ENCODE measurements around the gene ARFGAP3.
"Not testable (repeated sequence)": the region's sequence is repeated elsewhere in the genome, so short reads cannot be mapped to it uniquely, and the experiment has no call there.

Gene ARFGAP3

GRCh38 chr22:42769238-42769573, 87.9 kb downstream of the ARFGAP3 start:
- DNase-seq (ENCODE audit: low spot score): no peak

DNA sequence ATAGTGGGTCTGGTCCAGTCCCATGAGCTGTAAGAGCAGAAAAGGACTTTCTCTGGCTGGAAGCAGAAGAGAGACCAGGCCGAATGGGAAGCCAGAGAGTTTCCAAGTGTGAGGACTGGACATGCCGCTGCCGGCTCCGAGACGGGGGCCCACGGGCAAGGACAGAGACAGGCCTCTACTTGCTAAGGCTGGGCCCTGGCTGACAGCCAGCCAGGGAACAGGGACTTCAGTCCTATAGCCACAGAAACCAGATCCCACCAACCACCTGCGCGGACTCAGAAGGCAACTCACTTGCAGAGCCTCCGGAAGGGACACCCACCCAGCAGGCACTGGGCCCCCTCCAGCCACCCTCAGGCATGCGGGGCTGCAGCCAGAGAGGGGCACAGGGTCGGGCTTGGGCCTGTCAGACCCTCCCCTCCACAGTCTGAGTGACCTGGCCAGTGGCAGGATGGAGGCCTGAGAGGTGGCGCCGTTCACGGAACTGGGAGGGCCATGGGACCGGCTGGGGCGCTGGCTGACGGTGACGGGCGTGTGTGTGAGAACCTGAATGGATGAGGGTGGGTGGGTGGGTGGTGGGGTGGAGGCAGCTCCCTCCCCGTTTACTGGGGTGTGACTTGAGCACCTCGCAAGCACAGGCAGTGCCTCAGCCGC, 88.6 kb downstream of the ARFGAP3 start:
- DNase-seq (ENCODE audit: low spot score): no peak

DNA sequence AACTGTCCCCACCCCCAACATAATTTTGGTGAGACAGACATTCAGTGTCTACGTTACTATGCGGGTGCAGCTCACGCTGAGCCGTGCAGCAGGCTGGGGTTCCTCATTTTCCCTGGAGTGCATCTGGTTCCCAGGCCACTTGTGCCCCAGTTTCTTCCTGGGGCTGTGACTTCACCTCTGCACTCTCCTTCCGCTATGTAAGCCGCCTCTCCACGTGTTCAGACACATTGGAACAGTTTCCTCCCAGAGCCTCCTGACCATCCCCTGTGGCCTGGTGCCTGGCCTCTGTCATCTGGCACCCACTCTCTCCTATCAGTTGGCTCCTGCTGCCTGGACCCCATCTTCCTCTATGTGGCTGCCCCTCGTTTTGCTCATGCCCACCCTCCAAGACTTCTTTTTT, 90.2 kb downstream of the ARFGAP3 start:
- DNase-seq (ENCODE audit: low spot score): no peak

- no peak for DNase-seq (ENCODE audit: low spot score)
Observed at GRCh38 chr22:42764895-42765363, 92.1 kb downstream of the ARFGAP3 start.

- DNase-seq (ENCODE audit: low spot score): no peak
Observed at GRCh38 chr22:42763965-42764480, 93.0 kb downstream of the ARFGAP3 start.

DNA sequence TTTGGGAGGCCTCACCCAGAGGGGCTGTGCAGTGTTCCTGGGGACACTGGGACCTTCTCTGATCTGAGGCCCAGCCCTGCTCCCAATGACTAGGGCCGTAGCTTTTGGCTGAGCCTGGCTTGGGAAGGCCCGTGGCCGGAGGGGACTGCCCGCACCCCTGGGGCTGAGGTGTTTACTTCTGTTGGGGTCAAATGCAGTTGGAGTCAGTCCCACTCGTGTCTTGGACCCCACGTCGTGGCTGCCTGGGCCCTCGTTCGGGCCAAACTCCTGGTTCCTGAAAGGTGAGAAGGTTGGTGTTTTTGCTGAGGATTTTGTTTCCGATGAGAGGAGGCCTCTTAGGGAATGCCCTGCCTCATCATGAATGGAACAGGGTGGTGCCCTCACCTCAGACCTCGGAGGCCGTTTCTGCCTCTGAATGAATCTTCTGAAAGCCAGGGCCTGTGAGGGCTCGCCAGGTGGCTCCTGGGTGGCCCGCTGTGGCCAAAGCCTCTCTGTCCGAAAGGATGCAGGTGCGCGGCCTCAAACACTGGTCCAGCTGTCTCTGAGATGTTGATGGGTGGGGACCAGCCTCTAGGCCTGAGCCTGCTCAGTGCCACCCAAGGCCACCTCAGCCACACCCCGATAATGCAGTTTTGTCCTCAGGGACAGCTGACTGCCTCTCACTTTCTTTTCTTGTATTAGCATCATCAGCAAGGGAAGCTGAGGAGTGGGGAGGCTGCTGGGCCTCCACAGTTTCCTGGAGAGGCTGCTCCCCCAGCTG, 96.1 kb downstream of the ARFGAP3 start:
- no peak for DNase-seq (ENCODE audit: low spot score)

- DNase-seq (ENCODE audit: low spot score): no peak
Observed at GRCh38 chr22:42758931-42759629, 98.0 kb downstream of the ARFGAP3 start.

GRCh38 chr22:42755553-42755952, 101.5 kb downstream of the ARFGAP3 start:
- not testable (repeated sequence) for DNase-seq (ENCODE audit: low spot score)

GRCh38 chr22:42755121-42755520, 102.0 kb downstream of the ARFGAP3 start:
- not testable (repeated sequence) for DNase-seq (ENCODE audit: low spot score)

GRCh38 chr22:42754658-42755057, 102.4 kb downstream of the ARFGAP3 start:
- DNase-seq (ENCODE audit: low spot score): no peak

- no peak for DNase-seq (ENCODE audit: low spot score)
Observed at GRCh38 chr22:42752912-42753311, 104.2 kb downstream of the ARFGAP3 start.

DNA sequence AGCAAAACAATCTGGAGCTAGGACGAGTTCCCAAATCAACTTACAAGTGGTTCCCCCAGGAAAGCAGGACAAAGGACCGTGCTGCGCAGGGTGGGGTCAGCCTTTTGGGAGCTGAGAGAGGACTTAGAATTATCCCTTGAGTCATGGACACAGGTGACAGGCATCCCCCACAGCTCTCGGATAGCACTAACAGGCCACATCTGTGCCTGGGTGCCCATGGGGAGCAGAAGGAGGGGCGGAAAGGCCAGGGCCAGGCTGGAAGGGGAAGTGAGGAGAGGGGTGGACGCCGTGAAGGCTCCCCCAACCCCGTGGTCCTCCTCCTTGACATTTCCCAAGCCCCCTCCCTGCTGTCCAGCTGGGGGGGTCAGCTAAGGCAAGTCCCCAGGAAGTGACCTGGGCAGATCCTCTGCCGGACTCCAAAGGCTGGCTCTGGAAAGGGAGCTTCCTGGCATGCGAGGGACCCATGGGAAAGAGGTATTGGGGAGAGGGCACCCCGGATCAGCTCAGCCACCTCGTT, 104.8 kb downstream of the ARFGAP3 start:
- no peak for DNase-seq (ENCODE audit: low spot score)

GRCh38 chr22:42750421-42750820, 106.7 kb downstream of the ARFGAP3 start:
- not testable (repeated sequence) for DNase-seq (ENCODE audit: low spot score)

GRCh38 chr22:42747701-42748513, 109.2 kb downstream of the ARFGAP3 start:
- DNase-seq (ENCODE audit: low spot score): no peak

All from left forelimb (tissue), 1 donor.